ENCODE results near the gene GLRX. TPM values are rescaled to one million over a fixed set of nuclear protein-coding genes. Genes with fewer than 3 reads are reported as not detected.
"Not testable (repeated sequence)": the region's sequence is repeated elsewhere in the genome, so short reads cannot be mapped to it uniquely, and the experiment has no call there.

The GLRX gene
- 11.6 TPM for total RNA-seq (ENCODE audit: insufficient read depth, low replicate concordance)

- DNase-seq (ENCODE audit: low spot score), result peak; percentile 92
Measured at GRCh38 chr5:95822542-95823181, at the start of gene GLRX. GLRX (minus strand) TSS chr5:95822726; CDS start chr5:95822662, 64 bp downstream.

- DNase-seq (ENCODE audit: low spot score), result no peak
Measured at GRCh38 chr5:95871146-95871806, 48.8 kb upstream of the GLRX start.

GRCh38 chr5:95870105-95870672 is 47.7 kb upstream of the GLRX start:
- no peak for DNase-seq (ENCODE audit: low spot score)

GRCh38 chr5:95869173-95869855 is 46.8 kb upstream of the GLRX start:
- not testable (repeated sequence) for DNase-seq (ENCODE audit: low spot score)

GRCh38 chr5:95868136-95868535 is 45.6 kb upstream of the GLRX start:
- DNase-seq (ENCODE audit: low spot score), result no peak

- no peak for DNase-seq (ENCODE audit: low spot score)
Measured at GRCh38 chr5:95866435-95867040, 44.0 kb upstream of the GLRX start.

- no peak for DNase-seq (ENCODE audit: low spot score)
Measured at GRCh38 chr5:95864944-95865504, 42.5 kb upstream of the GLRX start.

GRCh38 chr5:95864456-95864855 is 41.9 kb upstream of the GLRX start:
- DNase-seq (ENCODE audit: low spot score), result no peak

- DNase-seq (ENCODE audit: low spot score), result peak; percentile 66
Measured at GRCh38 chr5:95863383-95863757, 40.8 kb upstream of the GLRX start.

GRCh38 chr5:95862671-95863382 is 40.3 kb upstream of the GLRX start:
- no peak for DNase-seq (ENCODE audit: low spot score)

GRCh38 chr5:95861864-95862561 is 39.5 kb upstream of the GLRX start:
- no peak for DNase-seq (ENCODE audit: low spot score)

- DNase-seq (ENCODE audit: low spot score), result peak; percentile 90
Measured at GRCh38 chr5:95861221-95861863, 38.8 kb upstream of the GLRX start.

GRCh38 chr5:95859661-95860060 is 37.1 kb upstream of the GLRX start:
- DNase-seq (ENCODE audit: low spot score), result no peak

- peak; percentile 93 for DNase-seq (ENCODE audit: low spot score)
Measured at GRCh38 chr5:95858661-95859595, 36.4 kb upstream of the GLRX start.

- no peak for DNase-seq (ENCODE audit: low spot score)
Measured at GRCh38 chr5:95858023-95858461, 35.5 kb upstream of the GLRX start.

GRCh38 chr5:95857185-95857945 is 34.8 kb upstream of the GLRX start:
- DNase-seq (ENCODE audit: low spot score), result no peak

GRCh38 chr5:95856501-95856981 is 34.0 kb upstream of the GLRX start:
- DNase-seq (ENCODE audit: low spot score), result no peak

GRCh38 chr5:95853490-95853889 is 31.0 kb upstream of the GLRX start:
- no peak for DNase-seq (ENCODE audit: low spot score)

Measured in umbilical cord (tissue), 2 donors.